PFSK-1 (cell line): ENCODE results near the gene DRD2.

Experiments used
- FOXP2 ChIP-seq: optimal IDR thresholded peaks from 2 replicates; pipeline ENCODE3; 2011; ENCODE audit warnings: borderline replicate concordance, control low read depth, inconsistent platforms; ENCODE audit not compliant: insufficient read depth; ENCODE audit errors: extremely low read length, extremely low read depth
- POLR2AphosphoS5 ChIP-seq: IDR thresholded peaks from 2 replicates; pipeline ENCODE4 v1.6.1; 2012; ENCODE audit warnings: low read depth, mild to moderate bottlenecking, control low read depth, low read length, moderate library complexity
- REST ChIP-seq, 2 experiments: IDR thresholded peaks; 2 replicates each; pipeline versions ENCODE4 v1.6.1 to v1.8.0; 2011 to 2012; ENCODE audit warnings: low read depth in 2 of 2, low read length in 2 of 2, control low read depth in 1 of 2, inconsistent platforms in 1 of 2, mild to moderate bottlenecking in 1 of 2, moderate library complexity in 1 of 2; ENCODE audit not compliant: insufficient read depth in 1 of 2
- SIN3A ChIP-seq: IDR thresholded peaks from 2 replicates; pipeline ENCODE4 v1.6.1; 2012; ENCODE audit warnings: mild to moderate bottlenecking, low read length, moderate library complexity, borderline replicate concordance; ENCODE audit not compliant: insufficient read depth
- TAF1 ChIP-seq: IDR thresholded peaks from 2 replicates; pipeline ENCODE4 v1.6.1; 2012; ENCODE audit warnings: low read length, control low read depth, borderline replicate concordance; ENCODE audit not compliant: insufficient read depth

Gene DRD2

GRCh38 chr11:113408887-113409286 lies 66.3 kb downstream of the DRD2 start:
- TF ChIP-seq TAF1 (no peak), POLR2AphosphoS5 (no peak), SIN3A (no peak), FOXP2 (no peak), REST (IDR thresholded peaks at IDR 0.05; ENCODE audit: insufficient read depth in 1 of 2, low read depth in 2 of 2, low read length in 2 of 2) (no peak)

- TF ChIP-seq SIN3A, result no peak
- no peak for TF ChIP-seq POLR2AphosphoS5
- TF ChIP-seq TAF1, result no peak
- TF ChIP-seq REST (IDR thresholded peaks at IDR 0.05; ENCODE audit: insufficient read depth in 1 of 2, low read depth in 2 of 2, low read length in 2 of 2), result no peak
- TF ChIP-seq FOXP2, result no peak
These were observed 67.0 kb downstream of the DRD2 start for GRCh38 chr11:113408206-113408605.

GRCh38 chr11:113407163-113407562 lies 68.0 kb downstream of the DRD2 start:
- TF ChIP-seq SIN3A (no peak), POLR2AphosphoS5 (no peak), TAF1 (no peak), REST (IDR thresholded peaks at IDR 0.05; ENCODE audit: insufficient read depth in 1 of 2, low read depth in 2 of 2, low read length in 2 of 2) (no peak), FOXP2 (no peak)

GRCh38 chr11:113405724-113406478 lies 69.3 kb downstream of the DRD2 start:
- TF ChIP-seq REST (IDR thresholded peaks at IDR 0.05; ENCODE audit: insufficient read depth in 1 of 2, low read depth in 2 of 2, low read length in 2 of 2) (no peak), POLR2AphosphoS5 (no peak), FOXP2 (no peak), TAF1 (no peak)

- TF ChIP-seq POLR2AphosphoS5 (no peak), REST (IDR thresholded peaks at IDR 0.05; ENCODE audit: insufficient read depth in 1 of 2, low read depth in 2 of 2, low read length in 2 of 2) (no peak), SIN3A (no peak), FOXP2 (no peak), TAF1 (no peak)
These were observed 70.3 kb downstream of the DRD2 start for GRCh38 chr11:113404859-113405430.
